Panc1 (cell line): Measurements from ENCODE around the gene EVA1C. TPM values are rescaled to one million over a fixed set of nuclear protein-coding genes. Genes with fewer than 3 reads are reported as not detected.

Experiments
- ATAC-seq: fragments of 200-7000 bp; cut with Tn5 transposase; 2 replicates; pipeline ENCODE4 v1.9.1; 2020; ENCODE audit warnings: mild to moderate bottlenecking, moderate library complexity
- BruUV-seq: library from RNA; stranded (reverse); fragments of 400-500 nt; replicated peaks from 2 replicates; lab custom pipeline; 2021; lab: Mats Ljungman, UMichigan
- CTCF ChIA-PET: fragments of 300-600 bp; sonication (Branson Sonifier 250); formaldehyde crosslinking; loops from one replicate; lab custom pipeline; 2022; ENCODE audit warnings: antibody characterized with exemption; lab: Charles Lee
- POLR2A ChIA-PET: fragments of 300-600 bp; sonication (Branson Sonifier 250); formaldehyde crosslinking; loops from one replicate; lab custom pipeline; 2022; ENCODE audit warnings: antibody characterized with exemption; lab: Charles Lee
- DNase-seq: peaks from one replicate; pipeline ENCODE4 v3.0.0-alpha.2; 2010; ENCODE audit warnings: low read depth, low spot score
- H3K27ac ChIP-seq: 2 replicates; pipeline ENCODE4 v1.5.1; 2011; ENCODE audit warnings: mild to moderate bottlenecking, low read length, inconsistent platforms
- H3K27me3 ChIP-seq: fragments of 200-500 bp; sonication (Bioruptor generic); 2 replicates; pipeline ENCODE4 v1.6.0; 2014; ENCODE audit warnings: low read length, inconsistent platforms; ENCODE audit not compliant: control insufficient read depth, insufficient read depth
- H3K36me3 ChIP-seq: fragments of 200-500 bp; sonication (Bioruptor generic); 2 replicates; pipeline ENCODE4 v1.5.1; 2014; ENCODE audit warnings: inconsistent platforms, mild to moderate bottlenecking, low read length, moderate library complexity; ENCODE audit not compliant: control insufficient read depth, insufficient read depth
- H3K4me1 ChIP-seq: 2 replicates; pipeline ENCODE4 v1.5.1; 2011; ENCODE audit warnings: inconsistent platforms, mild to moderate bottlenecking, low read length, moderate library complexity; ENCODE audit not compliant: control insufficient read depth, insufficient read depth
- H3K4me3 ChIP-seq, 2 experiments: 2 replicates each; pipeline ENCODE4 v1.5.1; 2011 to 2012; ENCODE audit warnings: low read depth in 2 of 2, low read length in 2 of 2, mild to moderate bottlenecking in 2 of 2, inconsistent platforms in 1 of 2, moderate library complexity in 1 of 2
- H3K9me3 ChIP-seq: fragments of 200-500 bp; sonication (Bioruptor generic); 2 replicates; pipeline ENCODE4 v1.5.1; 2014; ENCODE audit warnings: low read depth, mild to moderate bottlenecking, inconsistent platforms, low read length, moderate library complexity; ENCODE audit not compliant: control insufficient read depth, insufficient read depth
- POLR2AphosphoS5 ChIP-seq: IDR thresholded peaks from 2 replicates; pipeline ENCODE4 v1.6.1; 2012; ENCODE audit warnings: mild to moderate bottlenecking, low read depth, low read length, moderate library complexity
- SIN3A ChIP-seq: IDR thresholded peaks from 2 replicates; pipeline ENCODE4 v1.6.1; 2012; ENCODE audit warnings: low read depth, mild to moderate bottlenecking, low read length, moderate library complexity, borderline replicate concordance; ENCODE audit not compliant: insufficient read depth
- TCF7L2 ChIP-seq: IDR thresholded peaks from 2 replicates; pipeline ENCODE4 v1.6.1; 2011; ENCODE audit warnings: mild to moderate bottlenecking, low read depth, low read length, inconsistent platforms
- in situ Hi-C: cut with HindIII; loops from 2 replicates; pipeline ENCODE4 v1.10.0; 2016; ENCODE audit warnings: low sequenced_read_pairs, low pct_unique_long_range_greater_than_20kb
- intact Hi-C: fragments of 100-400 bp; cut with micrococcal nuclease; formaldehyde crosslinking; loops from one replicate; pipeline ENCODE4 v1.10.0; 2022; ENCODE audit not compliant: unreplicated experiment
- total RNA-seq: library from RNA; stranded (reverse); gene quantifications from one replicate; pipeline ENCODE4 v1.2.1, GENCODE V29; 2021; ENCODE audit not compliant: unreplicated experiment
- TF ChIP-seq, protein P1 (sequence below): fragments of 450-650 bp; IDR thresholded peaks from 2 replicates; pipeline ENCODE4 v1.5.1; 2017; ENCODE audit warnings: mild to moderate bottlenecking
- TF ChIP-seq, protein P2 (sequence below), 2 experiments: IDR thresholded peaks; 2 replicates each; pipeline ENCODE4 v1.6.1; 2011 to 2012; ENCODE audit warnings: low read depth in 2 of 2, control low read depth in 1 of 2, low read length in 1 of 2, mild to moderate bottlenecking in 1 of 2, moderate library complexity in 1 of 2; ENCODE audit not compliant: insufficient read depth in 1 of 2

Gene EVA1C
- total RNA-seq, 1 experiment from 2014 or later: 2.8 TPM

- no peaks in the 10 kb centered on the region for H3K9me3 ChIP-seq
- intact Hi-C loops: no loop called here
- H3K27me3 ChIP-seq: no peaks in the 10 kb centered on the region
- CTCF ChIA-PET: no interaction called here
- ATAC-seq (no peak), DNase-seq (no peak)
- POLR2A ChIA-PET: no interaction called here
- H3K4me1 ChIP-seq: no peaks in the 10 kb centered on the region
- TF ChIP-seq, protein P1, sequence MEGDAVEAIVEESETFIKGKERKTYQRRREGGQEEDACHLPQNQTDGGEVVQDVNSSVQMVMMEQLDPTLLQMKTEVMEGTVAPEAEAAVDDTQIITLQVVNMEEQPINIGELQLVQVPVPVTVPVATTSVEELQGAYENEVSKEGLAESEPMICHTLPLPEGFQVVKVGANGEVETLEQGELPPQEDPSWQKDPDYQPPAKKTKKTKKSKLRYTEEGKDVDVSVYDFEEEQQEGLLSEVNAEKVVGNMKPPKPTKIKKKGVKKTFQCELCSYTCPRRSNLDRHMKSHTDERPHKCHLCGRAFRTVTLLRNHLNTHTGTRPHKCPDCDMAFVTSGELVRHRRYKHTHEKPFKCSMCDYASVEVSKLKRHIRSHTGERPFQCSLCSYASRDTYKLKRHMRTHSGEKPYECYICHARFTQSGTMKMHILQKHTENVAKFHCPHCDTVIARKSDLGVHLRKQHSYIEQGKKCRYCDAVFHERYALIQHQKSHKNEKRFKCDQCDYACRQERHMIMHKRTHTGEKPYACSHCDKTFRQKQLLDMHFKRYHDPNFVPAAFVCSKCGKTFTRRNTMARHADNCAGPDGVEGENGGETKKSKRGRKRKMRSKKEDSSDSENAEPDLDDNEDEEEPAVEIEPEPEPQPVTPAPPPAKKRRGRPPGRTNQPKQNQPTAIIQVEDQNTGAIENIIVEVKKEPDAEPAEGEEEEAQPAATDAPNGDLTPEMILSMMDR: no peak
- TF ChIP-seq SIN3A: no peak
- TF ChIP-seq, protein P2, sequence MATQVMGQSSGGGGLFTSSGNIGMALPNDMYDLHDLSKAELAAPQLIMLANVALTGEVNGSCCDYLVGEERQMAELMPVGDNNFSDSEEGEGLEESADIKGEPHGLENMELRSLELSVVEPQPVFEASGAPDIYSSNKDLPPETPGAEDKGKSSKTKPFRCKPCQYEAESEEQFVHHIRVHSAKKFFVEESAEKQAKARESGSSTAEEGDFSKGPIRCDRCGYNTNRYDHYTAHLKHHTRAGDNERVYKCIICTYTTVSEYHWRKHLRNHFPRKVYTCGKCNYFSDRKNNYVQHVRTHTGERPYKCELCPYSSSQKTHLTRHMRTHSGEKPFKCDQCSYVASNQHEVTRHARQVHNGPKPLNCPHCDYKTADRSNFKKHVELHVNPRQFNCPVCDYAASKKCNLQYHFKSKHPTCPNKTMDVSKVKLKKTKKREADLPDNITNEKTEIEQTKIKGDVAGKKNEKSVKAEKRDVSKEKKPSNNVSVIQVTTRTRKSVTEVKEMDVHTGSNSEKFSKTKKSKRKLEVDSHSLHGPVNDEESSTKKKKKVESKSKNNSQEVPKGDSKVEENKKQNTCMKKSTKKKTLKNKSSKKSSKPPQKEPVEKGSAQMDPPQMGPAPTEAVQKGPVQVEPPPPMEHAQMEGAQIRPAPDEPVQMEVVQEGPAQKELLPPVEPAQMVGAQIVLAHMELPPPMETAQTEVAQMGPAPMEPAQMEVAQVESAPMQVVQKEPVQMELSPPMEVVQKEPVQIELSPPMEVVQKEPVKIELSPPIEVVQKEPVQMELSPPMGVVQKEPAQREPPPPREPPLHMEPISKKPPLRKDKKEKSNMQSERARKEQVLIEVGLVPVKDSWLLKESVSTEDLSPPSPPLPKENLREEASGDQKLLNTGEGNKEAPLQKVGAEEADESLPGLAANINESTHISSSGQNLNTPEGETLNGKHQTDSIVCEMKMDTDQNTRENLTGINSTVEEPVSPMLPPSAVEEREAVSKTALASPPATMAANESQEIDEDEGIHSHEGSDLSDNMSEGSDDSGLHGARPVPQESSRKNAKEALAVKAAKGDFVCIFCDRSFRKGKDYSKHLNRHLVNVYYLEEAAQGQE (IDR thresholded peaks at IDR 0.05; ENCODE audit: insufficient read depth in 1 of 2, low read depth in 2 of 2, low read length in 1 of 2): no peak
- no peak for TF ChIP-seq TCF7L2
- no peak for TF ChIP-seq POLR2AphosphoS5
- H3K36me3 ChIP-seq: no peaks in the 10 kb centered on the region
- no peak overlapping the region for H3K27ac ChIP-seq
- in situ Hi-C loops: no loop called here
- BruUV-seq: no TSS peak
- no peak overlapping the region for H3K4me3 ChIP-seq
Observed at GRCh38 chr21:32554832-32555638, 142.5 kb downstream of the EVA1C start.

- POLR2A ChIA-PET: no interaction called here
- CTCF ChIA-PET: no interaction called here
Observed at GRCh38 chr21:32558106-32558505, 145.6 kb downstream of the EVA1C start.

More at GRCh38 chr21:32558106-32558505, 145.6 kb downstream of the EVA1C start:
- in situ Hi-C loops: no loop called here
- Histone ChIP-seq H3K27ac (no peak overlapping the region), H3K9me3 (no peaks in the 10 kb centered on the region), H3K27me3 (no peaks in the 10 kb centered on the region), H3K36me3 (no peaks in the 10 kb centered on the region), H3K4me3 (no peak overlapping the region), H3K4me1 (no peaks in the 10 kb centered on the region)
- DNase-seq: no peak
- intact Hi-C loops: no loop called here
- no peak for TF ChIP-seq SIN3A
- TF ChIP-seq, protein P2 (IDR thresholded peaks at IDR 0.05; ENCODE audit: insufficient read depth in 1 of 2, low read depth in 2 of 2, low read length in 1 of 2): no peak
- TF ChIP-seq TCF7L2: no peak
- TF ChIP-seq, protein P1: no peak
- TF ChIP-seq POLR2AphosphoS5: no peak
- no peak for ATAC-seq
- no TSS peak for BruUV-seq
